T-helper 2 cell (primary cell): ENCODE data around the gene FAM72D.
"Not testable (repeated sequence)": the region's sequence is repeated elsewhere in the genome, so short reads cannot be mapped to it uniquely, and the experiment has no call there.

Experiments
- DNase-seq, 5 experiments: peaks; one replicate each; pipeline versions ENCODE4 v3.0.0 to v3.0.0-alpha.2; 2012 to 2022
- total RNA-seq, 2 donors: gene quantifications; one replicate each; lab custom pipeline; 2026; lab: John Stamatoyannopoulos, UW

Gene FAM72D
- total RNA-seq = 0 to 0.13 reads per million in 2 donors

DNA sequence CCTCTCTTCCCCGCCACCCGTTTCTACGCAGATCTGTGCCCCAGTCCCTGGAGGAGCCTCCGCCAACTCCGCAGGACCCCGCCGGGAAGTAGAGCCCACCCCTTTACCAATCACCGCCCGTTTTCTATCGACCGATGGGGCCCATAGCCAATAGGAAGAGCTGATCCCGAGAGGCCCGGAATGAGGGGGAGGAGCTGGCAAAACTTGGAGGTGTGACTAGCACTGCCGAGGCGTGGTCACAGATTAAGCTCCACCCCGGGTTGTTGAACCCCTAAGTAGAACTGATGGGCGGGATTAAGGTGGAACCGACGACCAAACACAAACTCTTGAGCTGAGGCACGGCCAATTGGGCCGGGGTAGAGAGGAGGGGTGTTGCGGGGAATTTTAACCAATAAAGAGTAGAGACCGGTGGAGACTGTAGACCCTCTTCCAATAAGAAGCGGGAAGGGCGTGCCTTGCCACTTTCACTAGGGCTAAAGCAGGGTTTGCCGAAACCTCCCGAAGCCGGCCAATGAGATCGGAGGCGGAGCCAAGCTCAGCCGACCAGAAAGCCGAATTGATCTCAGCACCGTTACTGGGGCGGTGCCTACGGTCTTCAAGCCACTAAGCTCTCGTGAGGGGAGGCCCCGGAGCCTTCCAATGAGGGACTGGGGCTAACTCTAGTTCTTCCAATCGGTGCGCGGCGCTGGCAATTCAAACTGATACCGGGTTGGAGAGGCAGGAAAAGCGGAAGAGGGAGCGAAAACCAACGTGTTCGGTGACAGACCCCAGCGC lies at the start of gene FAM72D, which contains the start of gene SRGAP2B:
FAM72D (plus strand) TSS at position 691 of the 774 bp plus-strand sequence. CDS start 874 bp downstream, outside the sequence.
SRGAP2B (minus strand) TSS at position 45 of the 774 bp plus-strand sequence. CDS start 2,427 bp downstream, outside the sequence.
- DNase-seq = not testable (repeated sequence)

DNA sequence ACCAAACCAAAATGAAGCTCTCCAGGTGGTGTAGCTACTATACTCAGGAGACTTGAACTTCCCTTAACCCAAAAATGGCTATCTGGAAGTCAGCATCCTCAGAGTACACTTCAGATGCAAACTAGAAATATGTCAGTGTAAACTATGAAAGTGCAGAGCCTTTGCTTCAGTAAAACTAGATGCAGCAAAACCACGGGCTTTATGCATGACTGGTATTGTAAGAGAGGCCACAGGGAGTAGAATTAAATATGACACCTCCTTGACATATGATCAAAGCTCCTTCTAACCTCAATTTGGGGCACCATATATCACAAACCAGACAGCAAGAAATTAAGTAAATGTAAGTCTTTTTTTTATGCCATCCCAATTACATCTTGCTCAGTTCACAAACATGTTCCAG lies 48.2 kb upstream of the FAM72D start:
- not testable (repeated sequence) for DNase-seq

DNA sequence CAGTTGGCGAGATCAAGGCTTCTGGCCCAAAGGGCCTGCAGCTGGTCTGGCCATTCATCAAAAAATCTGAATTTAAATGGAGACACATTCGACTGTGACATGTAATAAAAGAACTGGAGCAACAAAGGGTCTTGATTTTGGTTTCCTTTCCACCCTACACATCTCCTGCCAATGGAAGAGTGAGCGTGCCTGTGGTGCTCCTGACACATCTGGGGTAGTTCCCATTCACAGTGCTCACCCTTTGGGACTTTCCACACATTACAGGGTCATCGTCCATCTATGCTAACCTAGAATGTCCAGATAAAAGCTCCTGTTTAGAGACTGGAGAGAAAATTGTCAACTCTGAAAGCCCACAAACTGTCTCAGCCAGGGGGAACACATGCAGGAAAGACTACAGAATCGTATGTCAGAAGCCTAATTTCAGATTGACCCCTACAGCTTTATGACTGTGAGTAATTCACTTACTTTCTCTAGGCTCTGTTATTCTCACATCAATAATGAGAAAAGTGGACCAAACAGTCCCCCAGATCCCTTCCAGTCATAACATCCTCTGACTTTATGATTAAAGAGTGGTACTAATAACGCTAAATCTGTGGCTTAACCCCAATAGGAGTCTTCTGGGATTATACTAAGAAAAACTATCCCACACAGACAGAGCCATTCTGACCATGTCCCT lies 47.5 kb upstream of the FAM72D start:
- not testable (repeated sequence) for DNase-seq

DNA sequence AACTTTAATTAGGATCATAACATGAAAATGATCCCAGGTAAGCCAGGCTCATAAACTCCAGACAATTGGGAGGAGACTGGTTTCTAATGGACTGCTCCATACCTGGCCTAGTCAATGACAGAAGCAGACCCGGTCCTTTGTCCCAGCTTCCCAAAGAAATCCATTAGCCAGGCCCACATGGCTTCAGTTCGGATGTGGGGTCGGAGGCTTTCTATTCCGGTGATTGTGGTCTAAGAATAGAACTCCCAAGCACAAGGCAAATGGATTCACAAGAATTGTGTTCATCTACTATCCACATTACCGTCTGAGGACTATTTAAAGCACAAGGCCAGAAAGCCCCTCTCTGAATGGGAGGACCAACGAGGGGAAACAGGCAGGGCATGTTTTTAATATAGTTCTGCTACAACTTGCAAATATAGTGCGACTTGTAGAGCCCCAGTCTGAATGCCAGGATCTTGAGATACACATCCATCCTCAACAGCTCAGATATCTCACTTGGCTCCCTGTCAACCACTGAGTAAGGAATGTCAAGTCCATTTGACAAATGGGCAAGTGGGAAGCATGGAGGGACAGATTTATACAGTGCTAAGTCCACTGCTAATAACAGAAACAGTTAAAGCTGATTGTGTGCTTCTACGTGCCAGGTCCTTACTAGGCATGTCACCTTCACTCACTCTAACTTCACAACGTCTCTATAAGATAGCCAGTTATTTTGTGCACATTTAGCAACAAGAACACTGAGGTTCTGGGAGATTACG lies 43.6 kb upstream of the FAM72D start:
- DNase-seq = not testable (repeated sequence)

DNA sequence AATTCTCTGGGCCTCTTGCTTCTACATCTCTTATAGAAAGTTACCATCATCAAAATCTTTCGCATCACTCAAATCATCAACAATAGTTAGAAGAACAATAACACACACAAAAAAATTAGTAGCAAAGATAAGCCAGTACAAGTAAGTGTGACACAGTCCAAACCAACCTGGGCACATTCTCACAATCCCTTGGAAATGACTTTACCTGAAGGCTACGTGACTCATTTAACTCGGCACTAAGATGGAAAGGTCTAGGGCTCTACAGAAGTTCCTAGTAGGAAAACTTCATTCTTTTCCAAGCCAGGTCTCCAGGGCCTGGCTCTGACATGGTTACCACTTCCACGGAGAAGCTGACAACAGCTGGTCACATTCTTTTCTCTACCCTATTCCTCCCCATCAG lies 42.3 kb upstream of the FAM72D start:
- not testable (repeated sequence) for DNase-seq

DNA sequence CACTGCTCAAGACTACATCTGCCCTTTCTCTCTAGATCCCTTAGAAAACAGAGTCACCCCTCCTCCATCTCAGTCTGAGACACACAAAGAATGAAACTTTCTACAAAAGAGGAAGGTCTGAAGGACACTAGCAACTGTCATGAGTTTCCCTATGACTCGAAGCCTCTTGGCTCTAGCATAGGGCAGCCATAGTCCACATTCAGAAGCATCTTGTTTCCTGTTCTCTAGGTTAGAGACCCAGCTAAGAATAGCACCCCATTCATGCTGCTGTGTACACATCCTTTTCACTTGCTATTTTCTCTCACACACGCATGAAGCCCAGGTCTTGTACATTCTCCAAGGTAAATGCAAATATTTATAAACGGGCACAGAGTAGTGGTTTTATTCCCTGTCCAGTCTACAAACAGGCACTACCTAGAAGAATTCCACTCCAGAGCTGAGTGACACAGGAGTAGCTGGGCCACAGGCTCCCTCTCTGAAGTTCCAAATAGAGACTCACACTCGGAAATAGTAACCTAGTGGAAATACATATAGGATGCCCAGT lies 40.5 kb upstream of the FAM72D start:
- not testable (repeated sequence) for DNase-seq

DNA sequence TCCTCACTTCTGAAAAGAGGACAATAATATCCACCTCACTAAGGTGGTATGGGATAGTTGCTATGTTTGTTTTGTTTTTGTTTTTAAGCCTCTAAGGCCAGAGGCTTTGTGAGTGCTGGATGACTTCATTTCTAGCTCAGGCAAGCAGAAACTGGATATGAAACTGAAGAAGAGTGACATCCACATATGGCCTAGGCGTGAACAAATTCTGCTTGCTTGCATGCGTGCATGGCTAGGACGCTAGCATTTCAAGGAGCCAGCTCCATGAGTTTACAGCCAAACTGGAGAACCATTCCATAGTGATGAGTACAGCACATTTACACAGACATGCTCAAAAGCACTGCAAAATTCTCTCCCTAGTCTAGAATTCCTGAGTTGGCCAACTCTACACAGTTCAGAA lies 37.6 kb upstream of the FAM72D start:
- not testable (repeated sequence) for DNase-seq

DNA sequence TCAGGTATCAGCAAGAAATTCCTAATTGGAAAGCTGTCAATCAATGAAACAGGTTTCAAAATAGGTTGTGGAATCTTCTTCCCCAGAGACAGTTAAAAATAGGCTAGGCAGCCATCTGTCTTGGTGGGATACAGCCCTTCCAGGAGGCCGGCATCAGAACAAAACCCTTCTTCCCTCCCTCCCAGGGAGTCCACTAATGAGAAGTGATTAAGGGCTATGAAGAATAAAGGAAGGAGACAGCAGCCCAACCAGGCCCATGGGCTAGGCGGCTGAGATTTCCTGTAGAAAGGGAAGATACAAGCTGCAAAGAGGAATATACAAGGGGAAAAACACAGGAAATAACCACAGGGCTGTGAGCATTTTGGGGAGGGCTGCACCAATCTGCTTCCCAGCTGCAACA lies 32.5 kb upstream of the FAM72D start:
- not testable (repeated sequence) for DNase-seq

DNA sequence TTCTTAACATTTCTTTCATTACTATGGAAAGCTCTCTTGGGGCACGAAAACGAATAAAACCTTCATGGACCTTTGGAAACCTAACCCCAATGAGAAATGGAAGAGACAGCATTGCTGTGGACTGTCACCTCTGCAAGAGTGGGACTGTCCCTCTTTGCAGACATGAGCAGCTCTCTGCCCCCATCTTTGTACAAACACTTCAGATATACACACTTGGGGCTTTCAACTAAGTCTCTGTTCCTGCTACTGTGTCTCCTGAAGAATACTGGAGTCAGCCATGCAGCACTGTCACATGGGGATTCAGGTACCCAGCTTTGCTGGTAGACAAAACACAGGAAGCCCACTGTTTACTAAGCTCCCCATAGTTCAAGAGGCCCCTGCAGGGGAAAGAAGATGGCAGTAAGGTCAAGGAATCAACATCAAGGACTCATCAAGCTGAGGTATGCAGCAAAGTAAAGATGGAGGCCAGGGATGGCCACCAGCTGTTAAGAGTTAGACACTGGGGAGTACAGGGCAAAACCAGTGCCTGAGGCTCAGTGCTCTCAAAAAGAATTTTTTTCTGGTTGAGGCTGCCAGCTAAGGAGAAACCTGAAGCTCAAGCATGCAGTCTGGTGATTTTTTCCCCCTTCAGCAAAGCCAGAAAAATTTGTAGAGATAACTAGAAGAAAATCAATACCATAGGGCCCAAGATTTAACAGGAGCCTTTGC lies 31.7 kb upstream of the FAM72D start:
- DNase-seq = not testable (repeated sequence)

DNA sequence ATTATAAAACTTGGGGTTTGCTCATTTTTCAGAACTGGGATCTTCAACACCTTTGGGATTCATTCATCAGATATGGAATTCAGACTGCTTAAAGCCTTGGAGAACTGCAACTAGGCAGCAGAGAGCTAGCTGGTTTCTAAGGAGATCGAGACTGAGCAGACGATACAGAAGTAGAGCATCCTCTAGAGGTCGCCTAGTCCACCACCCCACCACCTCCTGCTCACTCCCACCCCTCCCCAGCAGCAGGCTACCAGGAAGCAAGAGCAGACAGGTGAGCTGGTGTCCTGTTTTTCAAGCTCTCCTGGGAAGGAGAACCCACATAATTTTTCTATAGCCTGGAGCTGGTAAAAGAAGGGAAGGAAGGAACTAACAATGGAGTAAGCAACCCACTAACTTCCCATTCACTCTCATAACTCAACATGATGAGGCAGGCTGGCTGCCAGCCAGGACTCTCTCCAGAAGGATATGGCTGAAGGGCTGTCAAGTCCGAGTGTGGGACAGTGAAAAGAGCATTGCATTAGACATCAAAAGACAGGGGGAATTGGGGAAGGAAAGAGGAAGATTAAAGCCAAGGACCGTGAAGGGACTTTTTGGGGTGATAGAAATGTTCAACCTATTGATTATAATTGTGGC lies 30.5 kb upstream of the FAM72D start:
- not testable (repeated sequence) for DNase-seq

DNA sequence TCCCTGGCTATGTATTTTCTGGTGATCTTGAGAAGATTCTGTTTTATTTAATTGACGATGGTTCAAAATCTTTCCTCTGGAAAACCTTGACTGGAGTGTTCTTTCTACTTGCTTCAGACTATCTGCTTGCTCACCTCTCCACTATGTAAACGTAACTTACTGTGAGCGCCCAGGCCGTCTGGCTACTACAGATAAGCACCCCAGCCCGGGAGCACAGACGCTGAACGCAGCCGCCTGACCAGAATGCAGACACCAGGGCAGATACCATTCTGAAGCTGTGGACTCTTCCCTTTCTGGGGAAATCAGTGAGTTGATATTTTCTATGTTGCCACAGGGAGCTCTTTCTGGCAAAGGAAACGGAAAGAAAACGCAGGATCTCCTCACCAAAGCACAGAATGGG lies 29.3 kb upstream of the FAM72D start:
- DNase-seq = not testable (repeated sequence)

DNA sequence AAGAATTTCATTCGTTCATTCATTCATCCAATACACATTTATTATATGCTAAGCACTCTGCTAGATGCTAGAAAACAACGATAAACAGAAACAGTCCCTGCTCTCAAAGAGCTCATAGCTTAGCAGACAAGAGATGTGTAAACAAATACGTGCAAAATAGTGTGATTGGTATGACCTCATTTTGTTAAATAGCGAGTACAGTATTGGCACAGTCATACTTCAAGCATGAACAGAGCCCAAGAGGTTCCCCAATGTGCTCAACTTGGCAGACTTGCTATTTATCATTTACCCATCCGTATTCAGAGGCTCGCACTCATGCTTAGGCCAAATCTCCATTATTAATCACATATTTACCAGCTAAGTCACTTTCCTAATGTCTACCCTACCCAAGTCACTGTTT lies 24.2 kb upstream of the FAM72D start:
- not testable (repeated sequence) for DNase-seq

DNA sequence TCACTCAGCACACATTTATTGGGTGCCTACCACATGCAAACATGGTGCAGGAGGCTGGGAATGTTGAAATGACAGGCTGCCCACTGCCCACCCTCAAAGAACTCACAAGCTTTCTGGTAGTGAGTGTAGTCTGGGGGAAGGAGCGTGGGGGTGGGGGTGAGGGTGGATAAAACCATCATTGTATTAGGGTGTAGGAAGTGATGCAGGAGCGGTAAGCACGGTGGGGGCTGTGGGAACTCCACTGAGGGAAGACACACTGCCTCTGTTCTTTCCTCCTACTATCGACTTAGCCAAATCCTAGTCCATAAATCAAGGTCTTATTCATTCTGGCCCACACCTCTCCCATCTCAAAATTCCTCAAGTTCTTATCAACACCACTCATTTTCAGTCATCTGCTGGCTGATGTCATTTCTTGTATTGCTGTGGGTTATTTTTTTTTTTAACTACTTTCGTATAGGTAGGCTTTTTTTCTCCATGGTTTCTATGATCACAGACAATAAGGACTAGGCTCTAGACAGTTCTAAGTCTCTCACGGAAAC lies 21.7 kb upstream of the FAM72D start:
- DNase-seq = not testable (repeated sequence)

DNA sequence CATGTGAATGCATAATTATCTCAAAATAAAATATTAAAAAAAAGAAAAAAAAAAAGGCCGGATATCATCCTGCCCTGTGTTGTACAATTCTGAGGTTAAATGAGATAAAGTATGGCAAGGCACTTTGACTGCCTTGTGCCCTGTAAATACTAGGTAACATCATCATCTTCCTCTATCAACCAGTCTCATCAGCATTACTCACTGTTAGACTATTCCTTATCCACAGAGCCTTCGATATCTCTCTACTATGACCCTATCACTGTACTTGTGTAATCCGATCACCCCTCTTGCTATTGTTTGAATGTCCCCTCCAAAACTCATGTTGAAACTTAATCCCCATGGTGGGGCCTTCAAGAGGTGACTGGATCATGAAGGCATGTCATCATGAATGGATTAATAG lies 18.9 kb upstream of the FAM72D start:
- DNase-seq = not testable (repeated sequence)

DNA sequence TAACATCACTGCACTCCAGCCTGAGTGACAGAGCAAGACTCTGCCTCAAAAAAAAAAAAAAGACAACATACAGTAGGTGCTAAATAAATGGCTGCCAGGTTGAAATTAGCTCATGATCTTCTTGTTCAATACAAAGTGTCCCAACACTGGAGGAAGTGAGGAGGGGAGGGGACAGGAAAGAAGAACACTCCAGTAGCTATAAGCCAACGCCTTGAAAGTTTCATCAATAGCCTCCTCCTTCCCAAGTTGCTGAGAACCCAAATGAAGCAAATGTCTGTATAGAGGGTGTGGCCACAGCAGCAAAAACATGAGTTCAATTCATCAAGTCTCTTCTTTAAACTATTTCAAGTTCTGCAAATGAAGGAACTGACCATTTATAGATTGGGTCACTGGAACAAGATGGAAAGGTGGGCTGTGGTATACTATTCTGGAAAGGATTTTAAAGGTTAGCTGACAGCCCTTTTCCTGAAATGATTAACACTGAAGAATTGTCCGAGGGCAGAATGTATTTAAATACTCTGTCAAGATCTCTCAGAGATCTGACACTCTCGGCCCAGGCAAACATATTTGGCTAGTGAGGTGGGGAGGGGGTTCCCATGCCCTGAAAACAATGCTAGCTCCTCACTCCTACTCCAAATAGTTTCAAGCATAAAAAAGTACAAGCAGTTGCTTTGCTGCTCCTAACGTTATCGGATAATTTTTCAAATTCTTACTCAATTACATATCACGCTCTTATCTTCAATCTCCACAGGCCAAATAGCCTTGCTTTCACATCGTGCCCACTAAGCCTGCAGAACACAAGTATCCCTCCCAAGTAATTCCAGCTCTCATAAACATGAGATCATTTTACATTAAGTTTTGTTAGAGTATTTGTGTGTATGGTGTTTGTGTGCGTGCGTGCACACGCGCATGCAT lies 17.6 kb upstream of the FAM72D start:
- DNase-seq = not testable (repeated sequence)

DNA sequence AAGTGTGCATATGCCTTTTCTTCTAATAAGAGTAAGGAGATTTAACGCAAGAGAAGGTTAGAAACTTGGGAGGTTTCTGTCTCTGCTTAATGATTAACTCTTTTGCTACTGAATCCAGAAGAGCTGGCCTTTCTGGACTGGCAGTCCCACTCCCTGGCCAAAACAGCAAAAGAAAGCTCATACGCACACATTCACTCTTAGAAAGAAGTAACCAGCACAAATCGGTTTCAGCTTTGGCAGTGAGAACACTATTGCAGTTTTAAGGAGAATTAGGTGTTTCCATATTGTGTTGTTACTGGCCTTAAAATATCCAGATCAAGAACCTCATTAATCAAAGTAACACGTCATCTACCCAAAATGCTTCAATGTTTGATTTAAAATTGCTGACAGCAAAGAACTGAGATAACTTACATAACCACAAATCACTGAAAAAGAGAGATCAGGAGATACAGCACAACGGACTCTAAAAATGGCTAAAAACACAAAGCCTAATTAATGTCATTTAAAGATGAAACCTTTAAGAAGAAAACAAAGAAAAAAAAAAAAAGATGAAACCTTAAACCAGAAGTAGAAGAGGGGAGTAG lies 16.9 kb upstream of the FAM72D start:
- not testable (repeated sequence) for DNase-seq

DNA sequence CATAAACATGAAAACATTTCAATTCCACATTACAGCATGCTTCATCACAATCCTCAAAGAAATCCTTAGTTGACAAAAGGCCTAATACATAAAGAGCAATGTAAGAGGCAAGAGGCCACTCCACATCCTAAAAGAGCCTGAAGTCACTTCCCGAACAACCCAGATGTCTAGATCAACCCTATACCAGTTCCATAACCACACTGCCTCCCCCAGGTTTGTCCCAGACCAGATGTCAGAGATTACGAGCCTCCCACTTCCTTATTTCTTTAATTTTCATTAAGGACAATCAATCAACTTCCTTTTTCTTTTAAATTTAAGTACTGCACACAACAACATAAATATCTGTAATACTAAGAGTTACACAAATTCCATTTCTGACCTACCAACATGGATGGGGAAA lies 16.0 kb upstream of the FAM72D start:
- DNase-seq = not testable (repeated sequence)

DNA sequence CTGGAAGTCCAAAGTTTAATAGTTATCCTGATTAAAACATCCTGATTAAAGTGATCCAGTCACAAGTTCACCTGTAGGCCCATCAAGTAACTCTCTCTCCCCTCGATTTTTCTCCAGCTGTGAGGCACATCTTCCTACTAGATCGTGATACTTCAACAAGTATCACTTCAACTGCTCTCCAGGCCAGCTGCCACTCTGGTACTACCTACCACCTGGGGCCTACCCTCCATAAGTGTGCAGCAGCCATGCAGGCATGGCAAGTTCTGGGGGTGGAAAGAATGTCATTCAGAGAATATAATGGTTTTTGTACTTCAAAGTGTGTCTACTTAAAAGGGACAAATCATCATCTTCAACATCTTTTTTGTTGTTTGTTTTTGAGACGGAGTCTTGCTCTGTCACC lies 15.6 kb upstream of the FAM72D start:
- DNase-seq = not testable (repeated sequence)

DNA sequence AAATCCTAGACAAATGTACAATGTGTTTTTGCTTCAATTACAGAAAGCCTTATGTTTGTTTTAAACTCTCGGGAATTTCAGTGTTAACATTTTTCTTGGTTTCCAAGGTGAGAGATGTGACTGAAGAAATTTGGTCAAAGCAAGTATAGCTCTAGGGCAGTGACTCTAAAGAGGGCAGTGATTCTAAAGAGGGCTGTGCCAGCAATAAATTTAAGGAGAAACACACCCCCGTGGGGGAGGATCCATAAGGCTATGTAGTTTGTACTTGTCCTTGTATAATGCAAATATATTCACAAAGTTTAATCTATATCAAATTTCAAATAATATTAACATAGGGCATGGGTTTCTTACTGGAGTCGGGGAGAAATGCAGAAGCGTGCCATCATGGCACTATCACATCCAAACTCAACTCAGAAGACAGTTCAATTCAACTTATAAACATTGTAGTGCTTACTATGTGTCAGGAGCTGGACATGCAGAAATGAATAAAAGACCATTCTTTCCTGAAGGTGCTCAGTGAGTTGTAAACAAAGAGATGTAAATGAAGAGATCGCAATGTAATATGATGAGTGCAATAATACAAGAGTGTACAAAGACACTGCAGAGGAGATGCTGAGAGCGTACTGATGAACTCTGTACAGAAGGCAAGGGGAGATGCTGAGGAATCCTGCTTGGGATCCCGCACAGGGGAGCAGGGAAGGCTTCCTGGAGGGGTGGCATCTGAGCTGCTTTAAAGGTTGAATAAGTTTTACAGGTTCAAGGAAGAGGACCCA lies 13.1 kb upstream of the FAM72D start:
- not testable (repeated sequence) for DNase-seq
